GM19240 (cell line): ENCODE results near the gene RERE.
A peak's percentile ranks its signal among the peaks of the same experiment; 100 is the strongest.

ENCODE experiments used
- DNase-seq: peaks from one replicate; pipeline ENCODE4 v3.0.0; 2011; ENCODE audit warnings: low spot score; ENCODE audit not compliant: insufficient read length

The RERE gene

DNA sequence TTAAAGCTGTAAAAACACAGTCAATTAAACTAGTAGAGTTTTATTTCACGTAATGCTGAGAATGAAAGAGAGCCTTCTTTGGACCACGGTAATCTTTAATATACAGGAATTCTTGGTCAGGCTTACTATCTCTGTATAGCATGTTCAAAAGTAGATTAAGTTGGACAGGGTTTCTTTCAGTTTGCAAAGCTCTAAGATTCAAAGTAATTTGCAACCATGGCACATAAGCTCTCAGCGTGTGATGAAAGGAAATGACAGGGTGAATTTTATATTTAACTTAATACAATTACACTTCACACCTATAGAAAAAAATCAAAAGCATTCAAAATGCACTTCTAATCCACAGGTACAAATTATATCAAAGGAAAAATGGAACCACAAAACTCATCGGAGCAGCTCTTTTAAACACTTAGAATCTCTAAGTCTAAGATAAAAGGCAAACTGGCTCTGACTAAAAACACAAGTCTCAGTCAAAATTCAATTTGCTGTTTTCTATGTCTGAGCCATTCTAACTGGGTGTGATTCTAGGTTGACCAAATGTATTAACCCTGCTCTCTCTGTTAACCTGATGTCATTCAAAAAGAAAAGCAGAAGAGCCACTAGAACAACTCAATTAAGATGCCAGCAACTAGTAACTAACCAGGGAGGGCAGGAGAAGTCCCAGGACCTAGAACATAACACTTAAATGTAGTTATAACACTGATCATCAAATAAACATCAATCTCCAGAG, 147.7 kb downstream of the RERE start:
- DNase-seq: no peak

DNA sequence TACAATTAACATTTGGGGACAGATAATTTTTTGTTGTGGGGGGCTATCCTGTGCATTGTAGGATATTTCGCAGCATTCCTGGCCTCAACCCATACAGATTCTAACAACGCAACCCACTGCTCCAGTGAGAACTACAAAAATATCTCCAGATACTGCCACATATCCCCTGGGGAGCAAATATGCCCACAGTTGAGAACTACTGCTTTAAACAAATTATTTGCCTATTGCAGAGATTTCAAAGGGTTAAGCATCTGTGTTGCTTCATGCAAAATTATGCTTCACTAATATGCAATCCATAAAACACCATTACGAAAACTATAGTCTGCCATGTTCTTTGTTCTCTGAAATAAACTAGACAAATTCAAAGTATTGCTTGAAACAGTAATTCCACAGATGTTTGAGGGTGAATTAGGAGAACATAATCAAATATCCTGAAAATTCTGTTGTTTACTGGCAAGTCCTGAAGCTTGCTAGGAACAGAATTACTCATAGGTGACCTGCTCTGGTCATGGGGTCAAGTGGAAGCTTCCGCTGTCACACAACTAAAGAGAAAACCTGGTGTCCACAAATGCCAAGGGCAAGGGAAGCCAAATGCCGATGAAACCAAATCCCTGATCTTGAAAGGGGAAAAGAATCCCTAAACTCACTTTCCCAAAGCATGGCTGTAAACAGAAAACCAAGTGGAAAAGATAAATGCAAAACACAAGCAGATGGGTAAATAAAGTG, 149.4 kb downstream of the RERE start:
- no peak for DNase-seq

DNA sequence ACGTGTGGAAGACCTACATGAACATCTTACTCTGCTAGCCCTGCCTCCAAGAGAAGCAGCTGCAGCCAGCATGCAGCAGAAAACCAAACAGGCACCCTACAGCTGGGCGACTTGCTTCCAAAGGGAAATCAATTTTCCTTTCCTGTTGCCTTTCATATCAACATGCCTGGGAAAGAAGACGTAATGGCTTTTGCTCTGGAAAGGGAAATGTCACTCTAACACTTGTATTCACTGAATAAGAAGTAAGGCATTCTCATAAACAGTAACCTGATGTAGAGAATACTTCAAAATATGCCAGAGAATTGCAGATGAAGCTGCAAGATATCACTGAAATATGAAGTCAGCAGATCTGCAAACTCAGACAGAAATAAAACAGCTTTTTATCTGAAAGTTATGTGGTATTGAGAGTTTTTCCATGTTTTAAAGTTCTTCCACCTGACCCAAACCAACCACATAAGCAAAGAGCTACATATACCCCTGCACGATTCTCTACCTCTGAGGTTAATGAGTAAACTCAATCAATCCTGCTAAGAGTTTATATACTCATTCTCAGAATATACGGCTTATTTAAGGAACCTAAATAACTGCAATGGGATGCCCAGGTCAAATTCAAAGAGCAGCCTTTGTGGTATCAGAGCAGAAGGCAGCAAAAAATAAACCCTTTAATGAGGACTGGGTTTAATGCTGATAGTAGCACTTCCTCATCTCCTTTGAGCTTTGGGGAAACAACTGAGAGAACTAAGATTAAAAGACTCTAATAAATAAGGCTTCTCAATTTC, 150.9 kb downstream of the RERE start:
- no peak for DNase-seq

DNA sequence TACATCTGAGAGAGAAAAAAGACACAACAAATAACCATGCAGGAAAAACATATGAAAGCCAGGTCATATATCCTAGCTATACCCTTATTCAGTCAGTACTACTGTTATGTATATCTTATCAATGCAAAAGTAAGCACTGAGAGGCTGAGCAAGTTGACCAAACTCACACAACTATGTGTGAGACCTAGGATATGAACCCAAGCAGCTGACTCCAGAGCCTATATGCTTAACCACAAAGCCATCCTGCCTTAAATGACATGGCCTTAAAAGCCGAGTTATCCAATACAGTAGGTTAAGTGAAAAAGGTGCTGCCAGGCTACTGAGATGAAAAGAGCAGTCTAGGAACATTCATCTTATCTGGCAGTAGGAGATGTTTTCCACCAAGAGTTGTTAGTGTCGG, 151.6 kb downstream of the RERE start:
- DNase-seq: no peak

DNA sequence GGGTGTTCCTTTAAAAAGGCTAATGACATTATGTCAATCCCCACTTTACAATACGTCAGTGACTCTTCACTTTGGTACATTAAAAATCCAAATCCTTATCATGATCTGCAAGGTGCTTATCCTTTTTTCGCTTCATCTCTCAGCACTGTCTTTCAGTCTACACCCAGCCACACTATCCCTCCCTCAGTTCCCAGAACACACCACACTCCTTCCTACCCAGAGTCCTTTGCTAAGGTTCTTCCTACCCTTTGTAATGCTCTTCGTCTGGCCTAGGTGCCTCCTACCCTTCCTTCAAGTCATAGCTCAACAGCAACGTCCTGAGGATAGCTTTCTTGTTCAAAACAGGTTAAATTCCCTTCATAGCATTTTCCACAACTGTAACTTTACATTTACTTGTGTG, 152.6 kb downstream of the RERE start:
- no peak for DNase-seq

DNA sequence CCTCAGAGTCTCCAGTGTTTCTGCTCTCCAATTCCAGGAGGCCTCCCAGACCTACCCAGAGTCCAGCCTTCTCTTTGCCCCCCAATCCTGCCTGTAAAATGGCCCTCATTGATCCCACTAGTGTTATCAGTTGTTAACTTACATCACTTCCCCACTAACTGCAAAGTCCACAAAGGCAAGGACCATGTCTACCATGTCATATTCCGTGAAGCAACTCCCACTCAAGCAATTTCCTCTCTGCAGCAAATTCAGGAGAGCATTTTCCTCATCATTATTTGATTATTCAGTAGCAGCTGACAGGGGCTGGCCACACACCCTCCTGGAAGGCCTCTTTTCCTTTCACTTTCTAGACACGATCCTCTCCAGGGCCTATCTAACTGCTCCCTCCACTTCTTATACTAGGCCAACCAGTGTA, 153.5 kb downstream of the RERE start:
- DNase-seq: peak; percentile 38

DNA sequence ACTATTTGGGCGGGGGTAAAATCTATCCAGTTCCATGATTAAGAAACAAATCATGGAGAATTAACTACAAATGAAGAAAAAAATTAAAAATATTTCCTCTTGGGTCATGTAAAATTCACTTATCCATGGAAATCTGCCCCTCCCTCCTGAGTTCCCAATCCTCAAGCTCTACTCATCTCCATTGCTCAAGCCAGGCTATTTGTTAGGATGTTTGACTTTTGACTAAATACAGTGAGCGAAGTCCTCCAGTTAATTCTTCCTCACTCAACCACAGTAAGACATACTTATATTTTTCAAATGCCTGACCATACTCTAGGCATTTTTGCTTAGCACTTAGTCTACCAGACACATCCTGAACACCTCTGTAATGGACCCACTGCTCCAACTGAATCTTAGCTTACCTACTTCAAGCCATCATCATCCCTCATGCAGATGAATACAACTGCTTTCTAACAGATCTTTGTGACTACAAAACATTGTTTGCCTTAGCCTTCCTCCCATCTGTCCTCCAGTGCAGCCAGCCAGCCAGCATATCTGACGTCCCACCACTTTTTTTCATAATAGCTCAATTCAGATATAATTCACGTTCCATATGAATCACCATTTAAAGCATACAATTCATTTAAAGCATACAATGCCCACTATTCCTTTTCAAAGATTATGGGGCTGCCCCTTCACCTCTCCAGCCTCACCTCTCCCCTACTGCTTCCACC, 154.2 kb downstream of the RERE start:
- DNase-seq: no peak

DNA sequence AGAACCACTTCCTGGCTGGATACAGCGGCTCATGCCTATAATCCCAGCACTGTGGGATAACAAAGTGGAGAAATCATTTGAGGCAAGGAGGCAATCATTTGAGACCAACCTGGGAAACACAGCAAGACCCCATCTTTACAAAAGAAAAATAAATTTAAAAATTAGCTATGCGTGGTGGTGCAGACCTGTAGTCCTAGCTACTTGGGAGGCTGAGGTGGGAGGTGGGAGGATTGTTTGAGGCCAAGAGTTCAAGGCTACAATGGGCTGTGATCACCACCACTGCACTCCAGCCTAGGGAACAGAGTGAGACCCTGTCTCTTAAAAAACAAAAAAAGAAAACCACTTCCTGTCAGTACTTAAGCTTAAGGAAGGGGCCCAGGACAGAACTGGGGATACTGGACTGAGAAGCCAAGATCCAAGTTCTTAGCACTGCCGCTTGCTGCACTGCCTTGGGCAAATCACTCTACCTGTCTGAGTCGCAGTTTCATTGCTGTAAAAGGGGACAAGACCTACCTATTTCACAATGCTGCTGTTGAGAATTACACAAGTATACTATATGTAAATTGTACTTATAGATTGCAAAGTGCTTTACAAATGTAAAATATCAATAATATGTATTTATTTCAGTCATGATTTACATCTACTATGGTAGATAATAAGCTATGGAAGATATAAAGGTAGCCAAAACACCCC, 154.9 kb downstream of the RERE start:
- no peak for DNase-seq

DNA sequence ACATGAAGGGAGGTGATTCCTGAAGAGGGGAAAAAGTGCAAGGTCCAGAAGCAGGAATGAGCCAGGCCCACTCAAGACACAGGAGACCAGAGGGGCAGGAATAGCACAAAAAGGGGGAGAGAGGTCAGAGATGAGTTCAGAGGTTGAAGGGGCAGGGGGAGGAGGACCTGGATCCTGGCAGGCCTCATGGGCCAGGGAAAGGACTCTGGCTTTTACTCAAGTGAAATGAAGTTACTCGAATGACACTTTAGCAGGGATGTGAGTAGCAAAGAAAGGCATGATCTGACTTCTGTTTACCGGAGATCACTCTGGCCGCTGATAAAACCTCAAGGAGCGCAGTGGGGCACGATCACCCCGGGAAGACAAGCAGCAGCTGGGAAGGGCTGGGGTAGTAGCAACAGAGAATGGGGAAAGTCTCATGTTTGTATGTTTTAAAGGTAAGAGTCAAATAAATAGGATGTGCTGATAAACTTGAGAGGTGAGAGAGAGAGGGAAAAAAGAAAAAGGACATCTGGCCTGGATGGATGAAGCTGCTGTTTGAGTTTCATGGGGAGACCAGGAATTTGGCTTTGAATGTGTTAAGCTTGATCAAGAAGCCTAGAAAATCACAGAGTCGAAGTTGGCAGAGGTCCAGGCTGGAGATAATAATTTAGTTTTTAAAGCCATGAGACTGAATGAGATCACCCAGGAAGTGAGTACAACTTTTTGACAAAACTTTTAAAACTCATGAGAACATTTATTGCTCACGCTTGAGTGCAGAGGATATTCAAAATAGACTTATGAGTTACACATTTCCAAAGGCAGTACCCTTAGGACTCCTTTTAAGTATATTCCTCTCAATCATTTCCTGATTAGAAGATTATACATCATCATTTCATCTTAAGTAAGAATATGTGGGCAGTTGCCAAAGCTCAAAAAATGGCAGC, 156.0 kb downstream of the RERE start:
- no peak for DNase-seq

DNA sequence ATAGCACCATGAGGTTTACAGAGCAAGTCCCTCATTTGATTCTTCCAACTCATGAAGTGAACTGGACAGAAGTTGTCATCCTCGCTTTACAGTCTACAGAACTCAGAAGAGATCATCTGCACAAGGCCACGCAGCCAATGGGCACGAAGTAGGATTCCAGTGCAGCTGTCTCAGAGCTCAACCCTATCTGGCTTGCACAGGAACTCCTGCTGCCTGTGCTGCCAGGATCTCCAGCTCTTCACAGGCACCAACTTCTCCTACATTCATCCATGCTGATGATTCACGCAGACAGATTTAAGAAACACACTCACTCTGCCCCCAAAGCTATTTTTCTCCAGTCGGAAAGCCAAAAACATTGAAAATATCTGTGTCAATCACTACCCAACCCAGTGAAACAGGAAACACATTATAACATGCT, 157.0 kb downstream of the RERE start:
- DNase-seq: no peak

DNA sequence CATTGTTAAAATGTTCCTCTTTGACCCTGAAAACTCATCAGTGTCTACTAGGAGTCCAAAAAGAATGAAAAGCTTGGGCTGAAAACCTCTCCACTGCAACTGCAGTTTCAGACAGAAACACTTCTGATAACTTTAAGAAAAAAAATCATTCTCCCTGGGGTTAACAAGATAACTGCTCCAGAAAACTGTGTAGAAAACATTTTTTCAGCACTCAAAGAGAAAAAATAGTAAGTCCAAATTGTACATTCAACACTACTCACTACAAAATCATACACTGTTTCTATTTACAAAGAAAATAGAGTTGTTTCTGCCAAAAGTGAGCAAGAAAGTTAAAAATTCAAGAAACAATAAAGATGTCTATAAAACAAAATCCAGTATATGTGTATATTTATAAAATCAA, 157.8 kb downstream of the RERE start:
- DNase-seq: no peak

DNA sequence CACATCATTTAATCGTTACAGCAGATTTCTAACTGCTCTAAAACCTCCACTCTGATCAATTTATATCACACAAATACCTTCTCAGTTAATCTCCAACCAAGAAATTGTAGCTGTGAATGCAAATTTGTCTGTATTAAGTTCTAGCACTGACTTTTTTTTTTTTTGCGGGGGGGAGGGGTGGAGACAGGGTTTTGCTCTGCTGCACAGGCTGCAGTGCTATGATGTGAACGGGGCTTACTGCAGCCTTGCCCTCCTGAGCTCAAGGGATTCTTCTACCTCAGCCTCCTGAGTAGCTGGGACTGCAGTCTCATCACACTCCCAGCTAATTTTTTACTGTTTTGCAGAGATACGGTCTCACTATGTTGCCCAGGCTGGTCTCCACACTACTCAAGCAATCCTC, 163.6 kb downstream of the RERE start:
- DNase-seq: no peak

DNA sequence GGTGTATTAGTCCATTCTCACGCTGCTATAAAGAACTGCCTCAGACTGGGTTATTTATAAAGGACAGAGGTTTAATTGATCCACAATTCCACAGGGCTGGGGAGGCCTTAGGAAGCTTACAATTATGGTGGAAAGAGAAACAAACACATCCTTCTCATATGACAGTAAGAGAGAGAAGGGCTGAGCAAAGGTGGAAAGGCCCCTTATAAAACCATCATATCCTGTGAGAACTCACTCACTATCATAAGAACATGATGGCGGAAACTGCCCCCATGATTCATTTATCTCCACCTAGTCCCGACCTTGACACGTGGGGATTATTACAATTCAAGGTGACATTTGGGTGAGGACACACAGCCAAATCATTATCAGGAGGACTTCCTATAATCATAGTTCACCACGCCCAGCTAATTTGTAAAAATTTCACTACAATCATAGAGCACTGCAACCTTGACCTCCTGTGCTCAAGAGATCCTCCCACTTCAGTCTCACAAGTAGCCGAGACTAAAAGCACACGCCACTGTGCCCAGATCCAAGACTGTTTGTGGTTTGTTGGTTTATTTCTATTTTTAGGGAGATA, 164.9 kb downstream of the RERE start:
- no peak for DNase-seq

DNA sequence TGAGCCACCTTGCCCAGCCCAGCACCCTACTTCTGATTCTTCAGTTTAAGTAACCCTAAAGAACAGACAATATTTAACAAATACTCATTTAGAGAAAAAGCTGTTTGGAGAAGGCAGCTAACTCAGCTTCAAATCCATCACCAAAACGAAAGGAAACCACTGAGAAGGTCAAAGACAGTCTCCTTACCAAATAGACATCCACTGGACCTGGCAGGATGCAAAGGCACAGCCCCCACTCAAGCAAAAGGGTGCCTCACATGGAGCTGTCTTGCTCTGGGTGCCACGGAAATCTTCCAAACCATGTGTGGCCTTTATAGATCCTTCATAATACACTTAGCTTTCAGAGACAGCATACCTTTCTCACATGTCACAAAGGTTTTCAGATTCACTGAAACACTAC, 165.5 kb downstream of the RERE start:
- DNase-seq: no peak

DNA sequence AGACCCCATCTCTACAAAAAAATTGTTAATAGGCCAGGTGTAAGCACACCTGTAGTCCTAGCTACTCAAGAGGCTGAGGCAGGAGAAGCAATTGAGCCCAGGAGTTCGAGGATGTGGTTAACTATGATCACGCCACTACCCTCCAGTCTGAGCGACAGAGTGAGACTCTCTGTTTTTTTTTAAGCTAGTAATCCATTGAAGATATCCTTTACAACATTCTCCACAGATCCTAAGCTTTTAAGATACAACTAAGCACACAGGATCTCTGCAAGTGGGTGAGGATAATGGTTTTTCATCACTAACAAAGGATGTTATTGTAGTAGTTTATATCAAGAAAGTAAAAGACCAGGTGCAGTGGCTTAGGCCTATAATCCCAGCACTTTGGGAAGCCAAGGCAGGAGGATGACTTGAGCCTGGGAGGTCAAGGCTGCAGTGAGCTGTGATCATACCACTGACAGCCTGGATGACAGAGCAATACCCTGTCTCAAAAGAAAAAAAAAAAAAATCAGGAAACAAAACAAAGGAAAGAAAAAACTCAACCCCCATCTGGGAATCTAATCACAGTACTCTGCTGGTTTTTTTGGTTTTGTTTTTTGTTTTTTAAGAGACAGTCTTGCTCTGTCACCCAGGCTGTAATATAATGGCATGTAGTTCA, 166.1 kb downstream of the RERE start:
- DNase-seq: no peak

DNA sequence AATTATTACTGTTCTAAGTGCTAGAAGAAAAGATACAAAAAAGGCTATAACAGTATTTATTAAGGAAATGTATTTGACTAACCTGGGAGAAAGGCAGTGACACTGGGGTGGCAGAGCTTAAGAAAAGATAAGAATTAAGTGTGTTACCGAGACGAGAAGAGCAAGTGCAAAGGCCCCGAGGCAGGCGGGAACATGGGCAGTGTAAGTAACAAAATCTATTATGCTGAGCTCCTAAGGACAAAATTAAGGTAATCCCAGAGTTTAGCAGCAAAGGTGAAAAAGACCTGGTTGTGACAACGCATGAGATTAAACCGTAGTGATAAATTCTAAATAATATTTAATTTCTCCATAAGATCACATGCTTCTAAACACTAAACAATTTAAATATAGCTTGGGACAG, 167.6 kb downstream of the RERE start:
- no peak for DNase-seq

DNA sequence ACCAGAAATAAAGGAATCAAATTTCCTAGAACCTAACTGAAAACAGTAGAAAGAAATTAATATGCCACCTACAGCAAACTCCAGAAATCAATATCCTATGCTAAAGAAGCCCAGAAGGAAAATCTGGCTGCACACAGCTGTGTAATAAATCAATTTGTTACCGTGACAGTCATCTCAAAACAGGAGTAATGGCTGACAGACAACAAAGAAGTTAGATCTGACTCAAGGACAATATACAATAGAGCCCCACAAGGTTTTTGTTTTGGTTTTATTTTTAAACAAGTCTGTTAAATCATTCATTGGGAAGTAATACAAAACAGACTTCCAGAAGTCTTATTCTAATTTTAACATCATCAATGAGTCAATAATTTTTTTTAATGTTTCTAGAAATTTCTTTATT, 168.4 kb downstream of the RERE start:
- DNase-seq: no peak

DNA sequence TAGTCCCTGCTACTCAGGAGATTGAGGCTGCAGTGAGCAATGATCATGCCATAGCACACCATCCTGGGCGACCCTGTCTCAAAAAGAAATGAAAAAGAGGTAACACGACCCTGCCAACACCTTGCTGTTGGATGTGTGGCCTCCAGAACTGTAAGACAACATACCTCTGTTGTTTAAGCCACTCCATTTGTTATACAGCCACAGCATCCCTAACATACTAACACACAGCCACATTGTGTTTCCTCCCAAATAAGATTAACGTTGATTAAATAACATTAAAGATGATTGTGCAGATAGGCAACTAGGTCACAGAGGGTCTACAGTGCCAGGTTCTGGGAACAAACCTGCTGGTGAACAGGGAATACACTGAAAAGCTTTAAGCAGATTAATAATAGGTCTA, 170.4 kb downstream of the RERE start:
- DNase-seq: no peak

DNA sequence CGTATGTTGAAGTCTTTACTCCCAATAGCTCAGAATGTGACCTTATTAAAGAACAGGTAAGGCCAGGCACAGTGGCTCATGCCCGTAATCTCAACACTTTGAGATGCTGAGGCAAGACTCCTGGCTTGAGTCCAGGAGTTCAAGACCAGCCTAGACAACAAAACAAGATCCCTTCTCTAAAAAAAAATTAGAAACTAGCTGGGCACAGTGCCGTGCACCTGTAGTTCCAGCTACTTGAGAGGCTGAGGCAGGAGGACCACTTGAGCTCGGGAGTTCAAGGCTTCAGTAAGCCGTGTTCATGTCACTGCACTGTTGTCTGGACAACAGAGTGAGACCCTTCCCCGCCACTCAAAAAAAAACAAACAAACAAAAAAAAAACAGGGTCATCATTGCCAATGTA, 171.3 kb downstream of the RERE start:
- no peak for DNase-seq
